WTC11 (cell line): ENCODE measurements around the gene ANKMY1. TPM values are rescaled to one million over a fixed set of nuclear protein-coding genes. Genes with fewer than 3 reads are reported as not detected.

Source experiments
- ATAC-seq: fragments of 200-7000 bp; cut with Tn5 transposase; 2 replicates; pipeline ENCODE4 v1.10.0; 2021; ENCODE audit warnings: mild to moderate bottlenecking, moderate library complexity
- CTCF ChIA-PET: fragments of 300-600 bp; sonication (Branson Sonifier 250); formaldehyde crosslinking; loops from one replicate; lab custom pipeline; 2021; ENCODE audit warnings: antibody characterized with exemption; lab: Charles Lee
- POLR2A ChIA-PET: fragments of 350-600 bp; sonication (Branson Sonifier 250); formaldehyde crosslinking; loops from one replicate; lab custom pipeline; 2021; ENCODE audit warnings: antibody characterized with exemption; lab: Charles Lee
- DNase-seq: peaks from one replicate; pipeline ENCODE4 v3.0.0; 2021; ENCODE audit warnings: low spot score
- H3K27ac Mint-ChIP-seq: 2 replicates; pipeline ENCODE4 v1.8.0; 2021; ENCODE audit warnings: mixed read lengths
- H3K27me3 Mint-ChIP-seq: 2 replicates; pipeline ENCODE4 v1.8.0; 2021; ENCODE audit warnings: low read depth, mild to moderate bottlenecking, moderate library complexity, mixed read lengths
- H3K36me3 Mint-ChIP-seq: 2 replicates; pipeline ENCODE4 v1.8.0; 2021; ENCODE audit warnings: mixed read lengths
- H3K4me1 Mint-ChIP-seq: 2 replicates; pipeline ENCODE4 v1.8.0; 2022; ENCODE audit warnings: mixed read lengths
- H3K4me3 Mint-ChIP-seq: 2 replicates; pipeline ENCODE4 v1.8.0; 2021; ENCODE audit warnings: mild to moderate bottlenecking, moderate library complexity, mixed read lengths
- H3K9me3 Mint-ChIP-seq: 2 replicates; pipeline ENCODE4 v1.8.0; 2021; ENCODE audit warnings: mixed read lengths
- JAZF1 ChIP-seq: fragments of 250-450 bp; sonication (Bioruptor Pico); IDR thresholded peaks from 2 replicates; pipeline ENCODE4 v1.9.0; 2021; ENCODE audit warnings: moderate library complexity, mild to moderate bottlenecking, inconsistent platforms
- KAT7 ChIP-seq: sonication (generic); formaldehyde crosslinking; IDR thresholded peaks from 2 replicates; pipeline ENCODE4 v1.8.1; 2023; ENCODE audit warnings: missing genetic modification reagents, mild to moderate bottlenecking, borderline replicate concordance
- NFATC4 ChIP-seq: fragments of 250-450 bp; sonication (Bioruptor Pico); IDR thresholded peaks from 2 replicates; pipeline ENCODE4 v1.9.0; 2021; ENCODE audit warnings: mild to moderate bottlenecking
- PRRX2 ChIP-seq: fragments of 250-450 bp; sonication (Bioruptor Pico); IDR thresholded peaks from 2 replicates; pipeline ENCODE4 v1.8.0; 2021; ENCODE audit warnings: mild to moderate bottlenecking
- ZBTB21 ChIP-seq: sonication (generic); formaldehyde crosslinking; IDR thresholded peaks from 2 replicates; pipeline ENCODE4 v1.8.1; 2023; ENCODE audit warnings: mild to moderate bottlenecking, missing genetic modification reagents, borderline replicate concordance
- ZNF263 ChIP-seq: sonication (generic); formaldehyde crosslinking; IDR thresholded peaks from 2 replicates; pipeline ENCODE4 v1.8.1; 2022; ENCODE audit warnings: low read depth, mild to moderate bottlenecking, moderate library complexity, missing genetic modification reagents
- ZNF317 ChIP-seq: sonication (generic); formaldehyde crosslinking; IDR thresholded peaks from 2 replicates; pipeline ENCODE4 v1.8.1; 2023; ENCODE audit warnings: low read depth, mild to moderate bottlenecking, moderate library complexity, missing genetic modification reagents, borderline replicate concordance
- total RNA-seq: library from RNA; stranded (reverse); gene quantifications from 3 replicates; pipeline ENCODE4 v1.2.3, GENCODE V29; 2021
- TF ChIP-seq, protein P1 (sequence below): sonication (generic); formaldehyde crosslinking; IDR thresholded peaks from 2 replicates; pipeline ENCODE4 v1.8.1; 2022; ENCODE audit warnings: low read depth, missing genetic modification reagents, borderline replicate concordance
- TF ChIP-seq, protein P2 (sequence below): fragments of 250-450 bp; sonication (Bioruptor Pico); conservative IDR thresholded peaks from 2 replicates; pipeline ENCODE4 v1.9.0; 2021; ENCODE audit warnings: mild to moderate bottlenecking
- TF ChIP-seq, protein P3 (sequence below): sonication (generic); formaldehyde crosslinking; IDR thresholded peaks from 2 replicates; pipeline ENCODE4 v1.8.1; 2022; ENCODE audit warnings: mild to moderate bottlenecking, moderate library complexity, missing genetic modification reagents
- TF ChIP-seq, protein P4 (sequence below): sonication (generic); formaldehyde crosslinking; IDR thresholded peaks from 2 replicates; pipeline ENCODE4 v1.8.0; 2022; ENCODE audit warnings: mild to moderate bottlenecking, missing genetic modification reagents

The ANKMY1 gene
- total RNA-seq, 1 experiment from 2014 or later: 4.6 TPM

DNA sequence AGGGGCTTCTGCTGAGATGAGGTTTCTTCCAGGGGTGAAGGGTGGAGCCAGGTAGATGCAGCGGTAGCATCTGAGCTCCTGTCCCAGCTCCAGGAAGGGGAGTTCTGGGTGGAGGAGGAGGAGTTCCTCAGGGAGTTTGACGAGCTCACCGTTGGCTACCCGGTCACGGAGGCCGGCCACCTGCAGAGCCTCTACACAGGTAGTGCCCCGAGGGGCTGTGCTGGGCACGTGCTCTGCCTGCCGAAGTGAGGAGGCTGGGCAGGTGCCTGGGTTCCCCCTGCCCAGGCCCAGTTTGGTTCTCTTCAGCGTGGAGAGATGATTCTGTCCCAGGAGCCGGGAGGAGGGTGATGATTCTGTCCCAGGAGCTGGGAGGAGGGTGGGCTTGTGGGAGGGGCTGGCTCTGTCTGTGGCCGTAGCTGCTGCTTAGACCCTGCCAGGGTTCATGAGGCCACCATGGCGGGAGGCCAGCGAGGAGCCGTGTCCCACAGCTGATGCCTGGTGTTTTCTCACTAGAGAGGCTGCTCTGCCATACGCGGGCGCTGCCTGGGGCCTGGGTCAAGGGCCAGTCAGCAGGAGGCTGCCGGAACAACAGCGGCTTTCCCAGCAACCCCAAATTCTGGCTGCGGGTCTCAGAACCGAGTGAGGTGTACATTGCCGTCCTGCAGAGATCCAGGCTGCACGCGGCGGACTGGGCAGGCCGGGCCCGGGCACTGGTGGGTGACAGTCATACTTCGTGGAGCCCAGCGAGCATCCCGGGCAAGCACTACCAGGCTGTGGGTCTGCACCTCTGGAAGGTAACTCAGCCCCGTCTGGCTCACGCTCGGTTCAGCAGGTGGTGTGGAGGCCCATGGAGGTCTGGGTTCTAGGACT, 37.0 kb upstream of the ANKMY1 start:
- Mint-ChIP-seq H3K4me3 (no peak overlapping the region), H3K9me3 (no peaks in the 10 kb centered on the region), H3K27me3 (no peaks in the 10 kb centered on the region), H3K4me1 (no peaks in the 10 kb centered on the region), H3K36me3 (0 out of 2 replicates have a peak, but pooled peaks cover 2% of the 10 kb centered on the region), H3K27ac (no peak overlapping the region)
- no peak for ATAC-seq
- ChIA-PET POLR2A (no interaction called here), CTCF (interaction anchor here (0.7 to 1.3 kb wide), 3 partner anchors 9 to 15 kb away, joined by 3 read pairs; partner anchors contain the start of gene CAPN10)
- peak; percentile 9 for DNase-seq
- TF ChIP-seq PRRX2 (CRISPR knock-in tag): no peak

DNA sequence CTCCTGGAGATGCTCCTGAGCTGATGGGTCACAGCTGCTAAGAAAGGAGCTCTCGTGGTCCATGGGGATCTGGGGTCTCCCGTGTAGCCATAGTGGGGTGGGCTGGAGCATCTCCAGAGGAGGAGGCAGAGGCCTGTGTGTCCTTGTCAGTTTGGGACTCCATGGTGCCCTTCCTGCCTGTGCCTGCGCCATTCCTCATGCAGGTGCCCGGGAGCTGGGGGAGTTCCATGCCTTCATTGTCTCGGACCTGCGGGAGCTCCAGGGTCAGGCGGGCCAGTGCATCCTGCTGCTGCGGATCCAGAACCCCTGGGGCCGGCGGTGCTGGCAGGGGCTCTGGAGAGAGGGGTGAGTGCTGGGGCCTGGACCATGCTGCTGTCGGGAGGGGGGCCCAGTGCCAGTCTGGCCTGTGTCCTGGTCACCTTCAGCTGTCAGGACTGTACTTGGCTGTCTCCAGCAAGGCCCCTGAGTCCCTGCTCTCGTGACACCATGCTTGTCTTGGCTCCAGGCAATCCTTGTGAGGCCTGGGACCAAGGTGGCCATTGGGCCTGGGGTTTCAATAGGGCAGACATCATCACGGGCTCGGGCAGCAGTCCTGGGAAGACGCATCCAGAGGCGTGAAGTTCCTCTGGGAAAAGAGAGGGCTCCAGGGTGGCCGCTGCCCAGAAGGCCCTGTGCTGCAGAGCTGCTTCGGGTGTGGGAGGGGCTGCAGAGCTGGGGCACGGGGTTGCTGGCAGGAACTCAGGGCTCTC, 36.1 kb upstream of the ANKMY1 start:
- ATAC-seq: no peak
- Mint-ChIP-seq H3K36me3 (0 out of 2 replicates have a peak, but pooled peaks cover 2% of the 10 kb centered on the region), H3K4me1 (peaks cover 2% of the 10 kb centered on the region), H3K27ac (no peak overlapping the region), H3K27me3 (no peaks in the 10 kb centered on the region), H3K9me3 (no peaks in the 10 kb centered on the region), H3K4me3 (no peak overlapping the region)
- DNase-seq: peak; percentile 5
- CTCF ChIA-PET: interaction anchor here (1.3 kb wide), 1 partner anchor 8 kb away, joined by 3 read pairs; the partner anchor contains the start of gene CAPN10
- no peak for TF ChIP-seq ZNF317 (CRISPR knock-in tag)
- TF ChIP-seq, protein P1, sequence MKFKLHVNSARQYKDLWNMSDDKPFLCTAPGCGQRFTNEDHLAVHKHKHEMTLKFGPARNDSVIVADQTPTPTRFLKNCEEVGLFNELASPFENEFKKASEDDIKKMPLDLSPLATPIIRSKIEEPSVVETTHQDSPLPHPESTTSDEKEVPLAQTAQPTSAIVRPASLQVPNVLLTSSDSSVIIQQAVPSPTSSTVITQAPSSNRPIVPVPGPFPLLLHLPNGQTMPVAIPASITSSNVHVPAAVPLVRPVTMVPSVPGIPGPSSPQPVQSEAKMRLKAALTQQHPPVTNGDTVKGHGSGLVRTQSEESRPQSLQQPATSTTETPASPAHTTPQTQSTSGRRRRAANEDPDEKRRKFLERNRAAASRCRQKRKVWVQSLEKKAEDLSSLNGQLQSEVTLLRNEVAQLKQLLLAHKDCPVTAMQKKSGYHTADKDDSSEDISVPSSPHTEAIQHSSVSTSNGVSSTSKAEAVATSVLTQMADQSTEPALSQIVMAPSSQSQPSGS: no peak
- POLR2A ChIA-PET: no interaction called here

DNA sequence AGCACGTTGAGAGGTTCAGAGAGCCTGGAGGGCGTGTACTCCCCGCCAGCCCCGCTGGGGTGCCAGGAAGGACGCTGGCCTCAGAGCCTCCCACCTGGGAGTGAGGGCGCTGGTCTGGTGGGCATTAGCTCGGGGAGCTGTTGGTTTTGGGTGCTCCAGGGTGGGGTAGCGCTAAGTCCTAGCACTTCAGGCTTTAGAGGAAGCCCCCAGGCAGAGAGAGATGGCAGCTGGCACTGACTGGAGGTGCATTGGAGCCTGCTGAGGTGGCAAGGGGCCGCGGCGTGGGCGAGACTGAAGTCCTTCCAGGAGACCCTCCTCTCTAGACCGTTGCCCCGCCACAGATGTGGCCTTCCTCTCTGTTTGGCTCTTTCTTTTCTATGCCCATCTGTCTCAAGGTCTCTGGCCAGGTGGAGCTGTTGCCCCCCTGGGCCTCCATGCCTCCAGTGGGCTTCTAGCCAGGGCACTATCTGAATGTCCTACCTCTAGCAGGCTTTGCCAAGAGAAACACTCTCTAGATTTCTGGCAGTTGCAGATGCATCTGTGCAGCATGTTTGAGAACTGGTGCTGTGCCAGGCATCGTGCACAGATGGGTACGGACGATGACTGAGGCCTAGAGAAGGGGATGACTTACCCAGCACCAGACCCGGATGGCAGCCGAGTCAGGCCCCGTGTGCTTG, 35.4 kb upstream of the ANKMY1 start:
- Mint-ChIP-seq H3K4me3 (no peak overlapping the region), H3K9me3 (no peaks in the 10 kb centered on the region), H3K27me3 (no peaks in the 10 kb centered on the region), H3K4me1 (peaks cover 9% of the 10 kb centered on the region), H3K36me3 (0 out of 2 replicates have a peak, but pooled peaks cover 2% of the 10 kb centered on the region), H3K27ac (no peak overlapping the region)
- TF ChIP-seq ZNF263 (CRISPR knock-in tag) (no peak), ZNF317 (CRISPR knock-in tag) (no peak), ZBTB21 (CRISPR knock-in tag) (no peak), KAT7 (CRISPR knock-in tag) (no peak), PRRX2 (CRISPR knock-in tag) (no peak), NFATC4 (no peak), JAZF1 (no peak)
- TF ChIP-seq, protein P2, sequence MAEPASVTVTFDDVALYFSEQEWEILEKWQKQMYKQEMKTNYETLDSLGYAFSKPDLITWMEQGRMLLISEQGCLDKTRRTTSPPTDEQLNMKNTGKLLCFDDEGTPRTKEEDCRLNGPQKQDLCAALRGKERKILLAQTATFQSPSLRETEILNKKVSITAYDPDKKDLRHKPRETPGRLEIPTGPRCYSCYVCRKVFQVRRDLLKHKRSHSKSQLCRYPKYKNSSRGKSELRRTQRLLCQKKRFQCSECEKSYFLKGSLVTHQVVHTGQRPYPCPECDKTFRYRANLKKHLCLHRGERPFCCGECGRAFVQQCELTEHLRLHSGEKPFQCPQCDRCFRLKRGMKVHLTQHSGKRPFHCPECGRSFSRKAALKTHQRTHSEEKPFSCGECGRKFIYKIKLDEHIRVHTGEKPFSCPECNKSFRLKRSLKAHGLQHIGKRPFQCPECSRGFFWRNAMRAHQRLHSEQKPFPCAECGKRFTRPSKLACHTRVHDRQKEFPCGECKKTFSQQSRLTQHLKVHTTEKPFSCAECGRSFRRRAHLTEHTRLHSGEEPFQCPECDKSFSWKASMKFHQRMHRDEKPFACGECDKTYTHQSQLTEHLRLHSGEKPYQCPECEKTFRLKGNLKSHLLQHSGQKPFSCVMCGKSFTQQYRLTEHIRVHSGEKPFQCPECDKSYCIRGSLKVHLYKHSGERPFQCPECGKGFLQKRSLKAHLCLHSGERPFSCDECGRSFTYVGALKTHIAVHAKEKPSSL (CRISPR knock-in tag): no peak
- TF ChIP-seq, protein P3, sequence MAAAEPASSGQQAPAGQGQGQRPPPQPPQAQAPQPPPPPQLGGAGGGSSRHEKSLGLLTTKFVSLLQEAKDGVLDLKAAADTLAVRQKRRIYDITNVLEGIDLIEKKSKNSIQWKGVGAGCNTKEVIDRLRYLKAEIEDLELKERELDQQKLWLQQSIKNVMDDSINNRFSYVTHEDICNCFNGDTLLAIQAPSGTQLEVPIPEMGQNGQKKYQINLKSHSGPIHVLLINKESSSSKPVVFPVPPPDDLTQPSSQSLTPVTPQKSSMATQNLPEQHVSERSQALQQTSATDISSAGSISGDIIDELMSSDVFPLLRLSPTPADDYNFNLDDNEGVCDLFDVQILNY (CRISPR knock-in tag): no peak
- TF ChIP-seq, protein P4, sequence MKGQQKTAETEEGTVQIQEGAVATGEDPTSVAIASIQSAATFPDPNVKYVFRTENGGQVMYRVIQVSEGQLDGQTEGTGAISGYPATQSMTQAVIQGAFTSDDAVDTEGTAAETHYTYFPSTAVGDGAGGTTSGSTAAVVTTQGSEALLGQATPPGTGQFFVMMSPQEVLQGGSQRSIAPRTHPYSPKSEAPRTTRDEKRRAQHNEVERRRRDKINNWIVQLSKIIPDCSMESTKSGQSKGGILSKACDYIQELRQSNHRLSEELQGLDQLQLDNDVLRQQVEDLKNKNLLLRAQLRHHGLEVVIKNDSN (CRISPR knock-in tag): no peak
- ChIA-PET POLR2A (no interaction called here), CTCF (no interaction called here)
- DNase-seq: peak; percentile 4
- no peak for ATAC-seq
